ENCODE data around the gene FAAH.

FAAH gene

DNA sequence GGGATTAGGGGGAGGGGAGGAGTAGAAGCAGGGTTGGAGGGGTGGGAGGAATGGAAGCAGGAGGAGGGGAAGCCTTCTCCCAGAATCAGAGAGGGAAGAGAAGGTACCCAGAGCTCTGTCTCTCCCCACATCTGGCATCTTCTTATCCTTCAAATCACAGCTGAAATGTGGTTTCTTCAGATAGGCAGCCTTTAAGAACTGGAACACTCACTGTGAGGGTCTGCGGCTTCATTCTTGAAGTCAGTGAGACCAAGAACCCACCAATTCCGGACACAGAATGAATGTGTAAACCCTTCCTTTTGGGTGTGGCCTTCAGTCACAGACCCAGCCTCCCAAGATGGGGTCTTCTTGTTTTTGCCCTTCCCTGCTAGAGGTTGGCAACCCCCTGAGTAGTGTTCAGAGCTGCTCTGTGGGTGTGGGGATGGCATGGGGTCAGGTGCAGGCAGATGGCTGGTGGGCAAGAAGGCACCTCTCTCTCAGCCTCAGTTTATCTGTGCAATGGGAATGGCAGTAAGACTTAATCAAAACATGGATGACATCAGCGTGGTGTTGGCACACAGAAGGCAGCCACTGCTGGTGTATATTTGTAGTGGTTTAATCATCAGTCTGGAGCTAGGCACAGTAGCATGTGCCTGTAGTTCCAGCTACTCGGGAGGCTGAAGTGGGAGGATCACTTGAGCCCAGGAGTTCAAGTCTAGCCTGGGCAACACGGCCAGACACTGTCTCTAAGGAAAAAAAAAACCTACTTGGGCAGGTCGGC is 7.2 kb downstream of the FAAH start:
- no peak for DNase-seq

DNA sequence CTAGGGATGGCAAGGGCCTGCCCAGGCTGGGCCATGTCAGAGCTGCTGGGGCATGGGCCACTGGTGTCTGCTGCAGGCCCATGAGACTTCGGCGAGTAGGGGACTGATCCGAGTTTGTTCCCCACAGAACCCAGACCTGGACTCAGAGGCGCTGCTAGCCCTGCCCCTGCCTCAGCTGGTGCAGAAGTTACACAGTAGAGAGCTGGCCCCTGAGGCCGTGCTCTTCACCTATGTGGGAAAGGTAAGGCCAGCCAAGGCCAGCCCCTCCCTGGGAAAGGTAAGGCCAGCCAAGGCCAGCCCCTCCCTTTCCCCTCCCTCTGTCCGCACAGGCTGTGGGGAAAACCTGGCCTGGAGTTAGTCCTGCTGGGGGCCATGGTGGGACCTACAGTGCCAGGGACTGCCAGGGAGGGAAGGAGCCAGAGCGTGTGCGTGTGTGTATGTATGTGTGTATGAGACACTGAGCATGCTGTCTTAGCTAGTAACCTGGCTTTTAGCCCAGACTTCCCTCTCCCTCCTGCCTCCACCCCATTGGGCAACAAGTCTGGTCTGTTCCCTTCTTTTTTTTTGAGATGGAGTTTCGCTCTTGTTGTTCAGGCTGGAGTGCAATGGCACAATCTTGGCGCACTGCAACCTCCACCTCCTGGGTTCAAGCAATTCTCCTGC is 8.0 kb downstream of the FAAH start:
- peak in 1 of 2 experiments; percentile 7 for DNase-seq

DNA sequence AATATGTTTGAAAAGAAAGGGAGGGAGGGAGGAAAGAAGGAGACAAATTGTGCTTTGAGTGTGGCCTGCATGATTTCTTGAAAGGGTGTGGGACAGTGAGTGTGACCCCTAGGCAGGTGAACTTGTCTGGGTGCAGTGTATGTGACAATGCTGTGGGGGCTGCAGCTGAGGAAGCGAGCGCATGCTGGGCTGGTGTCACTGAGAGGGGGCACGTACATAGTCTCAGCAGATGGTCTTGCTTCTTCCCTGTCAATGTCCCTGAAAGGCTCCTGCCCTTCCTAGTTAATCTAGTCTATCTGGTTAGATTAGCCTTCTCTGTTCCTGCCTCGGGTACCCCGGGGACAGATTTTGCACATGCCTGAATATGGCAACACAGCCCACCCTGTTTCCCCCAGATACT is 9.8 kb downstream of the FAAH start:
- no peak for DNase-seq

- no peak for DNase-seq
Measured at GRCh38 chr1:46404482-46405196, 10.5 kb downstream of the FAAH start.

- DNase-seq = no peak
Measured at GRCh38 chr1:46405197-46405555, 11.1 kb downstream of the FAAH start.

GRCh38 chr1:46405724-46406123 is 11.6 kb downstream of the FAAH start:
- DNase-seq = no peak

DNA sequence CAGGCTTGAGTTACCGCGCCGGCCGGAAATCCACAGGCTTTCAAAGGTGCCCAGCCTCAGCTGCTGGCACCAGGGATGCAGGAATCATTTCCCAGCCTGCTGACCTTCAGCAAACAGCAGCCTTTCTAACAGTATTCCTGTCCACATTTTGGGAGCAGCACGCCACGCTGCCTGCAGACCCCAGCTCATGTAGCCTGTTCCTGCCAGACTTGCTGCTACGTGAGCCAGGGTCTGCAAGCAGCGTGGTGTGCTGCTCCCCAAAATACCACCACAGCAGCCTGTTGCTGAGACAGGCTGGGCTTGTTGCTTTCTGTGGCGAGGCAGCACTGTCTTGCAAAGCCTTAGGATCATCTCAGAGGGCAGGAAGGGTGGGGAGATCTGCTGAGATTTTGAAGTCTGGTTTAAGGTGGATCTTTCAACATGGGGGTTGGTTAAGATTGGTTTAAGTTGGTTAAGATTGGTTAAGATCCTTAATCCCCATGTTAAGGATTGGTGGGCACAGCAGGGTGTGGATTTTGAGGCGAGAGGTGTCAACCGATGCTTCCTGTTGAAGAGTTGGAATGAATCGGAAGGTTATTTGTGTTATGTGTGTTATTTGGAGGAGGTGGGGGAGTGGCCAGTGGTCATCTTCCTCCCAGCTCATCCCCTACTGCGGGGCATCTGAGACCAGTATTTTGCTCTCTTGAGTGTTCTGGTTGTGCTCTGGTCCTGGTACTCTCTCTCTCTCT is 12.9 kb downstream of the FAAH start:
- no peak for DNase-seq

GRCh38 chr1:46407636-46408035 is 13.5 kb downstream of the FAAH start:
- DNase-seq = no peak

DNA sequence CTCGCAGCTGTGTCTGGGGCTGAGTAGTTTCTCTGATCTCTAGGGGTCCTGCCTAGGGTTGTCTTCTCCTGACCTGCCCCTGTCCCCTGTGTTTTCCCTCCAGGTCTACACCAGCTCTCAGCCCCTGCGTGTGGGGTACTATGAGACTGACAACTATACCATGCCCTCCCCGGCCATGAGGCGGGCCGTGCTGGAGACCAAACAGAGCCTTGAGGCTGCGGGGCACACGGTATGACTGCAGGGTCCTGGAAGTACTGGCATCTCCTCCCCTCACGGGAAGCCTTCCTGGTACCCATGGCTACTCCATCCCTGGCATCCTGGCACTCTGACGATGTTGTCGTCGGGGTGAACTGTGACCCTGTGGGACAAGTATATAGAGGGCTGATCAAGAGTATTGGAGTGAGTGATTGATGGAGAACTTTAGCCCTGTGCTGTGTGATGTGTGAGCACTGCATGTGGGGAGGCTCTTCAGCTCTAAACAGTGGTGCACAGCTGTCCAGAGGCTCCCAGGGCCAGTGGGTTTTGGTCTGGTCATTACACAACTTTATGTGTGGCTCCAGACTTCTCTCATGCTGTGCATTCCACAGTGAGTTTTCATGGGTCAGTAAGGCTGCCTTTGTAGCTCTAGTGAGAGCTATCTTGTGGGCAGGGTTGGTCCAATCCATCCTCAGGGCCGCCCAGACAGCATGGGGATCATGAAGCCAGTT is 14.4 kb downstream of the FAAH start:
- DNase-seq = no peak

- no peak for DNase-seq
Measured at GRCh38 chr1:46409063-46409372, 14.9 kb downstream of the FAAH start.

- DNase-seq = no peak
Measured at GRCh38 chr1:46410156-46411009, 16.3 kb downstream of the FAAH start.

- no peak for DNase-seq
Measured at GRCh38 chr1:46411010-46411405, 16.9 kb downstream of the FAAH start.

GRCh38 chr1:46411601-46412341 is 17.7 kb downstream of the FAAH start:
- no peak for DNase-seq

DNA sequence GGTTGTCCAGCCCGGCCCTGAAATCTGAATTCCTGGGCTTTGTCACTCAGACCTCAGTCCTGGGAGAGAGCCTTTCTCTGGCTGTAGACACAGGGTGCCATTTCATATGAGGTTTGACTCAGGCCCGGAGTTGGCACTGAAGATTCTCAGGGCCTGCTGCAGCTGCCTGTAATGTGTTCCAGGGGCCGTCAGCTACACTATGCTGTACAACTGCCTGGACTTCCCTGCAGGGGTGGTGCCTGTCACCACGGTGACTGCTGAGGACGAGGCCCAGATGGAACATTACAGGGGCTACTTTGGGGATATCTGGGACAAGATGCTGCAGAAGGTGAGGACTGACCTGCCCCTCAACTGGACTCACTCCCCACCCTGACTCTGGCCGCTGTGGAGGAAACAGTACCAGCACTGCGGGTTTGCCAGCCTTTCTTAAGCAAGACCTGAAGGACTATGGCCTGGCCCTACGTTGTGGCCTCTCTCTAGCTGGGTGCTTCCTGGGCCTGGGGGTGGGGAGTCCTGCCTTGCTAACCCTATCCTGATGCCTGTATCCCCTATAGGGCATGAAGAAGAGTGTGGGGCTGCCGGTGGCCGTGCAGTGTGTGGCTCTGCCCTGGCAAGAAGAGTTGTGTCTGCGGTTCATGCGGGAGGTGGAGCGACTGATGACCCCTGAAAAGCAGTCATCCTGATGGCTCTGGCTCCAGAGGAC is 18.9 kb downstream of the FAAH start:
- DNase-seq = no peak

GRCh38 chr1:46413596-46413985 is 19.5 kb downstream of the FAAH start:
- no peak for DNase-seq

DNA sequence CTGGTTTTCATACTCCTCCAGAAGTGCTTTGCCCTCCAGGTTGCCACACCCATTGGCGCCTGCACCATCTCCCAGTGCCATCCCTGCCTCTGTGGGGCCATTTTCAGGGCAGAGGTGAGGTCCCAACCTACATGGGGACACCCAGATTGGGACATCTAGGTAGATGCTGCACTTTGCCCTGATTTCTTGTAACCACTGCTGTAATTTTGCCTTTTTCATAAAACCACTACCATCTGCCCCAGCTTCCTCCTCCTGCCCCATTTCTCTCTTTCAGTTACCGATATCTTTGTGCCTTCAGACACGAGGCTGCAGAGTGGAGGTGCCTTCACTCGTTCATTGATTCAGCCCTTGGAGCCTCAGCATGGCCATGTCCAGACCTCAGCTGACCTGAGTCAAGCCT is 21.4 kb downstream of the FAAH start:
- no peak for DNase-seq

- DNase-seq = no peak
Measured at GRCh38 chr1:46418976-46419375, 24.9 kb downstream of the FAAH start.

DNA sequence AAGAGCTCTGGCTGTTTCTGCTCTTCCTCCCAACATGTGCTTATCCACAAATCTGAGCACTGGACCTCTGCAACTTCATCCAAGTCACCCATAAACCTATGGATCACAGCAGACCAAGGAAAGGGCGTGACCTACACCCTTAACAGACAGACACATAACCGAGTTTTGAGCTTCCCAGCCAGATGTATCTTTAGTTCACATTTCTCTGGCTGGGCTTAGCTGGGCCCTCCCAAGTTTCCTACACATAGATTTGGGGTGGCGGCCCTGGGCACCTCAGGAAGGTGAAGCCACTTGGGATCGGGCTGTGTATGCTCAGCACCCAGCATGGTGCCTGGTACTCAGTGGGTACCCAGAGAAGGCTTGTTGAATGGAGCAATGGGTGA is 26.4 kb downstream of the FAAH start:
- no peak for DNase-seq

GRCh38 chr1:46421739-46422138 is 27.6 kb downstream of the FAAH start:
- no peak for DNase-seq

DNA sequence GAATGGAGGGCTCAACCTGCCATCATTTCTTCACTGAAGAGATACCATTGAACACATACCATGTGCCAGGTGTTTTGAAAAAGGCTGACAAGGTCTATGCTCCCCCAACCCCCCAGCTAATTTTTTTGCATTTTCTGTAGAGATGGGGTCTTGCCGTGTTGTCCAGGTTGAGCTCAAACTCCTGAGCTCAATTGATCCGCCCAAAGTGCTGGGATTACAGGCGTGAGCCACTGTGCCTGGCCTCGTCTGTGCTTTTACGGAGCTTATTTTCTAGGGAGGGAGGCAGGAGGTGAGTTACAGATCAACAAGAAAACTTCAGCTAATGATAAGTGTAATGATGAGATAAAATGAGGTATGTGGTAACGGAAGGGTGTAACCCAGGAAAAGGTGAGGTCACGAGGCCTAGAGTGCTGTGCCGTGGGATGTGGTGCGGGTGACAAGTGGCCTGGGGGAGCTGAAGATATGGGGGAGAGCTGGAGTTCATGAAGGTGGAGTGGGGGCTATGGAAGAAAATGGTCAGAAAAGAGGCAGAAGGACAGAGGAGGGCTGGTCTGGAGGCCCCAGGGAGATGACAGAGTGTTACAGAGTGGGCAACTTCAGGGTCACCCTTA is 28.2 kb downstream of the FAAH start:
- DNase-seq = no peak
